ENCODE results near the gene DDR1. TPM values are rescaled to one million over a fixed set of nuclear protein-coding genes. Genes with fewer than 3 reads are reported as not detected.
A peak's percentile ranks its signal among the peaks of the same experiment; 100 is the strongest.
"Not testable (repeated sequence)": the region's sequence is repeated elsewhere in the genome, so short reads cannot be mapped to it uniquely, and the experiment has no call there.

DDR1 gene
- total RNA-seq, 2 experiments from 2014 or later, result 6.3 to 7.4 TPM

DNA sequence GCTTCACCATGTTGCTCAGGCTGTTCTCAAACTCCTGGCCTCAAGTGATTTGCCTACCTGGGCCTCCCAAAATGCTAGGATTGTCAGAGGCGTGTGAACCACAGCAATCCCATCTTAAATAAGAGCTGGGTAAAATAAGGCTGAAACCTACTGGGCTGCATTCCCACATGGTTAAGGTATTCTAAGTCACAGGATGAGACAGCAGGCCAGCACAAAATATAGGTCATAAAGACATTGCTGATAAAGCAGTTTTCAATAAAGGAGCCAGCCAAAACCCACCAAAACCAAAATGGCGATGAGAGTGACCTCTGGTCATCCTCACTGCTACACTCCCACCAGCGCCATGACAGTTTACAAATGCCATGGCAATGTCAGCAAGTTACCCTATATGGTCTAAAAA lies 10.5 kb upstream of the DDR1 start:
- DNase-seq; H3K27ac Mint-ChIP-seq; CTCF ChIA-PET; ATAC-seq; H3K4me3 Mint-ChIP-seq; H3K27me3 Mint-ChIP-seq (ENCODE audit: low read depth); POLR2A ChIA-PET: not testable (repeated sequence)
- Mint-ChIP-seq H3K36me3 (ENCODE audit: low read depth) (peaks cover 32% of the 10 kb centered on the region), H3K9me3 (ENCODE audit: insufficient read depth) (peaks cover 35% of the 10 kb centered on the region), H3K4me1 (ENCODE audit: low read depth) (peaks cover 44% of the 10 kb centered on the region)

- no peak for ATAC-seq
- no peak overlapping the region for H3K27ac Mint-ChIP-seq
- ChIA-PET POLR2A (interaction anchor here (0.6 kb wide), 1 partner anchor 140 kb away, joined by 4 read pairs; no protein-coding TSS in a partner anchor), CTCF (interaction anchor here (1.0 to 5.0 kb wide), 6 partner anchors 14 to 205 kb away, joined by 3 to 116 read pairs (median 10); no protein-coding TSS in a partner anchor)
- no peaks in the 10 kb centered on the region for H3K27me3 Mint-ChIP-seq (ENCODE audit: low read depth)
- DNase-seq, result no peak
- no peak overlapping the region for H3K4me3 Mint-ChIP-seq
- H3K36me3 Mint-ChIP-seq (ENCODE audit: low read depth), result peaks cover 21% of the 10 kb centered on the region
- H3K4me1 Mint-ChIP-seq (ENCODE audit: low read depth), result peaks cover 44% of the 10 kb centered on the region
- peaks cover 25% of the 10 kb centered on the region for H3K9me3 Mint-ChIP-seq (ENCODE audit: insufficient read depth)
Observed at GRCh38 chr6:30875244-30876038, 8.9 kb upstream of the DDR1 start.

DNA sequence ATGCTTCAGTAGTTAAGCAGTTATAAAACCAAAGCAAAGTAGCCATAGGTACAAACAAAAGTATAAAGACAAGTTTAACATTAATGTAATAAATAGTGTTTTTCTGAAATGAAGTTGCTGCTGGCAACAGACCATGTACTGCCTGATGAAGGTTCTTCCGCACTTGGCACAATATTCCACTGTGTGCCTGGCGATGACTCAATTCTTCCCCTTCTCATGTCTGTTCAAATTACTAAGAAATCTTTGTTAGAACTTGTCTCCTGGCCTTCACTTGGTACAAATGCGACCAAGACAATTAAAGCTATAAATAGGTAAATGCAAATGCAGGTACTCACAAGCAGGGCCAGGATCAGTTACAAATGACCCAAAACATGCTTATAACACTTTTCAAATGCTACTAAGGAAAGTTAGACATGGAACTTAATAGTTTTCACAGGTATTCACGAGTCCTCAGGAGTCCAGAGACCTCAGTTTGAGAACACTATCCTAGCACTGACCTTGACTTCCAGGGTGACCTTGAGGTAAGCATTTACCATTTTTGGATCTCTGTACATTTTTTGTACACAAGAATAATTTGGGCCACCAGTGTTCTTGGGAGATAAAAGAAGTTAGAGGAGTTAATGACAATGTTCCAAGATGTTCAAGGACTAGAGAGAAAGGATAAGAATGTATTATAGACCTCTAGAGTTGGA lies 8.1 kb upstream of the DDR1 start:
- CTCF ChIA-PET, result interaction anchor here (0.9 to 5.0 kb wide), 11 partner anchors 13 to 204 kb away, joined by 3 to 116 read pairs (median 6); no protein-coding TSS in a partner anchor
- Mint-ChIP-seq H3K27me3 (ENCODE audit: low read depth) (no peaks in the 10 kb centered on the region), H3K36me3 (ENCODE audit: low read depth) (peaks cover 14% of the 10 kb centered on the region), H3K4me3 (no peak overlapping the region), H3K4me1 (ENCODE audit: low read depth) (peaks cover 36% of the 10 kb centered on the region), H3K27ac (no peak overlapping the region), H3K9me3 (ENCODE audit: insufficient read depth) (peaks cover 19% of the 10 kb centered on the region)
- DNase-seq (no peak), ATAC-seq (no peak)
- POLR2A ChIA-PET, result interaction anchor here (0.6 to 3.8 kb wide), 6 partner anchors 33 to 1321 kb away, joined by 3 to 15 read pairs (median 4); partner anchors contain the start of gene IER3

DNA sequence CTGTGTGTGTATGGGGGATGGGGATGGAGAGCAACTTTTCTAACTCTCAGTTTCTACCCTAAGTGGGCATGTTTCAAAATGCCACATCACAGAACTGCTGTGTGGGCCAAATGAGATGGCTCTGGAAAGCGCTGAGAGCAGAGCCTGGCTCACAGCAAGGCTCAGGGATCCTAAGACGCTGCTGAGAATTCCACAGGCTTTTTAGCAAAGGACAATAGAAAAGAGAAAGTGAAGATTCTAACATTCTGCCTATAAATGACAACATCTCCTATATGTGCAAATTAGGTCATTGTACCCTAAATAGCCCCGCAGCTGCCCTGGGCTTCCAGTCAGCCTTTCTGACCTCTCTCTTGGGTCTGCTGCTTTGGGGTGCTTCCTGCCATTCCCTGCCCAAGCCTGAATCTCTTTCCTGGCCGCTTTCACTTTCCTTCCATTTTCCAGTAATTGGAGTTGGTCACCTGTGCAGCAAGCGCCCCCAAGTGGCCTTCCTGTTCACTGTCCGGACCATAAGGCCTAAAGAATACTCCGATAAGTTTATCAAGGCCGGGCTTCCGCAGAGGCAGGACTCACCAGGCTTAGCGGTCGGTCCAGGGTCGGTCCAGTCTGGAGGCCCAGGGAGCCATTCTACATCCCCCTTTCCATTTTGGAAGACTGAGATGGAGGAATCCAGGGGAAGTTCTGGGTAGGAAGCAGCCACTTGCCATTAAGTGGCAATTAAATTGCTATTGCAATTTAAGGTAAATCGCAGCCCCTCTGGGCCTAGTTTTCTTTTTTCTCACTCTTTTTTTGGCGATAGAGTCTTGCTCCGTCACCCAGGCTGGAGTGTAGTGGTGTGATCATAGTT lies 6.7 kb upstream of the DDR1 start:
- Mint-ChIP-seq H3K36me3 (ENCODE audit: low read depth) (peaks cover 6% of the 10 kb centered on the region), H3K4me1 (ENCODE audit: low read depth) (peaks cover 26% of the 10 kb centered on the region), H3K9me3 (ENCODE audit: insufficient read depth) (peaks cover 8% of the 10 kb centered on the region), H3K4me3 (peak overlapping the region; percentile 68), H3K27me3 (ENCODE audit: low read depth) (peaks cover 6% of the 10 kb centered on the region), H3K27ac (peak overlapping the region; percentile 72)
- ChIA-PET CTCF (interaction anchor here (0.8 to 5.0 kb wide), 27 partner anchors 10 to 210 kb away, joined by 3 to 116 read pairs (median 5); no protein-coding TSS in a partner anchor), POLR2A (interaction anchor here (1.2 to 3.8 kb wide), 2 partner anchors 34 to 48 kb away, joined by 5 to 15 read pairs; no protein-coding TSS in a partner anchor)
- ATAC-seq, result peak; percentile 90
- DNase-seq, result peak; percentile 85

DNA sequence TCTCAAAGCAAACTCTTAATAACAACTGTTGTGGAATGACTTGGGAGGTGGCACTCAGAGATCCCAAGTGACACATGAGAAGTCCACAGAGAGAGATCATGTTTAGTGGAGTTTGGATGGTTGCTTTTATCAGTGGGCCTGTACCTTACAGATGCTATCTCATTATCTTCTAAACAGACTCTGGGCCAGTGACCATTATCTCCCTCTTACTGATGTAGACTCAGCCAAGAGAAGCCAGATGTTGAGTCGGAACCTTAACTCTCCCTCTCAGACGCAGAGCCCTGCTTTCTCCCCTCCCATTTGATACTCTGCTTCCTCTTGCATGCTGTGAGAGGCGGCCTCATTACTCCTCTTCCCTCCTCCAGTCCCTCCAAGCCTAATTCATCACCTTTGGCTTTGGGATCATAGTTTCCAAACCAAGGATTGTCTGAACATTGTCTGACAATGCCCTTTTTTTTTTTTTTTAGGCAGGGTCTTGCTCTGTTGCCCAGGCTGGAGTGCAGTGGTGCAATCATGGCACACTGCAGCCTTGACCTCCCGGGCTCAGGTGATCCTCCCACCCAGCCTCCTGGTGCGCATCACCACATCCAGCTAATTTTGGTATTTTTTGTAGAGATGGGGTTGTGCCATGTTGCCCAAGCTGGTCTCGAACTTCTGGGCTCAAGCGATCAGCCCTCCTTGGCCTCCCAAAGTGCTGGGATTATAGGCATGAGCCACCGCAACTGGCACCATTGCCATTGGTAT lies 4.5 kb upstream of the DDR1 start:
- no peaks in the 10 kb centered on the region for H3K9me3 Mint-ChIP-seq (ENCODE audit: insufficient read depth)
- no peak for DNase-seq
- H3K4me3 Mint-ChIP-seq, result no peak overlapping the region
- POLR2A ChIA-PET, result interaction anchor here (3.8 kb wide), 1 partner anchor 50 kb away, joined by 15 read pairs; no protein-coding TSS in a partner anchor
- peaks cover 38% of the 10 kb centered on the region for H3K4me1 Mint-ChIP-seq (ENCODE audit: low read depth)
- ATAC-seq, result no peak
- H3K27me3 Mint-ChIP-seq (ENCODE audit: low read depth), result peaks cover 10% of the 10 kb centered on the region
- no peaks in the 10 kb centered on the region for H3K36me3 Mint-ChIP-seq (ENCODE audit: low read depth)
- H3K27ac Mint-ChIP-seq, result no peak overlapping the region
- CTCF ChIA-PET, result interaction anchor here (1.3 to 5.0 kb wide), 5 partner anchors 50 to 208 kb away, joined by 3 to 116 read pairs (median 4); no protein-coding TSS in a partner anchor

GRCh38 chr6:30880698-30881252 lies 3.5 kb upstream of the DDR1 start:
- Mint-ChIP-seq H3K4me3 (no peak overlapping the region), H3K9me3 (ENCODE audit: insufficient read depth) (no peaks in the 10 kb centered on the region), H3K27me3 (ENCODE audit: low read depth) (peaks cover 10% of the 10 kb centered on the region), H3K4me1 (ENCODE audit: low read depth) (peaks cover 43% of the 10 kb centered on the region), H3K27ac (no peak overlapping the region), H3K36me3 (ENCODE audit: low read depth) (no peaks in the 10 kb centered on the region)
- POLR2A ChIA-PET, result interaction anchor here (0.7 kb wide), 1 partner anchor 40 kb away, joined by 3 read pairs; no protein-coding TSS in a partner anchor
- DNase-seq (no peak), ATAC-seq (no peak)
- CTCF ChIA-PET, result interaction anchor here (0.9 to 1.5 kb wide), 5 partner anchors 51 to 190 kb away, joined by 3 to 5 read pairs (median 3); no protein-coding TSS in a partner anchor

DNA sequence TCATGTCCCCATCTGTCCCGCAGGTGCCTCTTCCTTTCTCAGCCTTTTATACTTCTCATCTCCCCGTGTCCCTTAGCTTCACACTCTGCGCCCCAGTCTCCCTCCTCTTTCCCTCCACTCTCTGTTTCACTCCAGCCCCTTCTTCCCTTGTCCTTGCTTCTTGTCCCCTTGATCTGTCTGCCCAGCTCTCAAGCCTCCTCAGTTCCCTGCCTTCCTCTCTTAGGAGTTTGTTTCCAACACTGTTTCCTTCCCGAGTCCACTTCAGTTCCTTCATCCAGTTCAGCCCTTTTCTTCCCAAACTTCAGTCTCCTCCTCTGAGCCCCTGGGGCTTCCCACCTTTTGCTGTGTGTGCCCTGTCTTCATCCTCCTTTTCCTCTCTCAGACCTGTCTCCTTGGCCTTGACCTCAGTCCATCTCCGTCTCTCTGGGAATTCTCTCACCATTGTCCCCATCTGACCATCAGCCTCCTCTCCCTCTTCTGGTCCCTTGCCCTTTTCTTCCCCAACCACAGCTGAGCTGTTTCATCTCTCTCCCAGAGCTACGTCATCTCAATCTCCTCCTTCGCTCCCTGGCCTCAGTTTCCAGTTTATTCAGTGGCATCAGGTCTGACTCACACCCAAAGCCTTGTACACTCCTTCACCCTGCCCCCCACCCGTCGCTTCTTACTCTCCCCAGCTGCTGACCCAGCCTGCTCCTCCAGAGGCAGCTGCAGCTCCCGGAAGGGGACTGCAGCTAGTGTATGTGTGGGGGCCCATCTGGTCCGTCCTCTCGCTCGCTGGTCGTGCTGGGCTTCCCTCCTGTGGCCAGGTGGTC lies 2.7 kb upstream of the DDR1 start:
- H3K9me3 Mint-ChIP-seq (ENCODE audit: insufficient read depth), result no peaks in the 10 kb centered on the region
- H3K27me3 Mint-ChIP-seq (ENCODE audit: low read depth), result peaks cover 10% of the 10 kb centered on the region
- peaks cover 45% of the 10 kb centered on the region for H3K4me1 Mint-ChIP-seq (ENCODE audit: low read depth)
- no peak for DNase-seq
- H3K27ac Mint-ChIP-seq, result no peak overlapping the region
- ChIA-PET POLR2A (interaction anchor here (0.7 to 1.0 kb wide), 2 partner anchors 41 to 189 kb away, joined by 3 read pairs; no protein-coding TSS in a partner anchor), CTCF (interaction anchor here (0.9 to 1.8 kb wide), 10 partner anchors 26 to 198 kb away, joined by 3 to 5 read pairs (median 4); partner anchors contain the start of gene GTF2H4)
- ATAC-seq, result no peak
- no peaks in the 10 kb centered on the region for H3K36me3 Mint-ChIP-seq (ENCODE audit: low read depth)
- no peak overlapping the region for H3K4me3 Mint-ChIP-seq

DNA sequence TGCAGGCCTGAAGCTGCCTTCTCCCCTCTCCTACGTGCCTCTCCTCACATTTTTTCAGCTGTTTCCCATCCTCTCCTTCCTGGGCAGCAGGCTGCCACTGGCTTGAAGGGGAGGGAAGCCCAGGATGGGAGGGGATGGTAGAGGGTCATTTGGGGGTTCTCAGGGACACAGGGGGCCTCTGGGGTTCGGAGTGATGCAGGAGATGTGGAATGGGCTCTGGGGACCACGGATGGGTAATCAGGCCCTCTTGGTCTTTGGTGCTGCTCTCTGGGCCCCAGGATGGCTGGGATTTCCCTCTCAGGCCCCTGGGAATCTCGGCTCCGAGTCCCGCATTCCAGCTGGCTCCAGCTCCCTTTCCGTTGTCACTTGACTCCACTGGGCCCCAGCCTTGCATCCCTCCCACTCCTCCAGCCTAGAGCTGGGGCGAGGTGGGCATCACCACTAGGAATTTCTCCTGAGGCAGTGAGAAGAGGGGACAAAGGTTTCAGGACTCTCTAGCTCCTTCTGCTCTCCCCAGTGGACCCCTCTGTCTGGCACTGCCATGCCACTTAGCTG lies 2.0 kb upstream of the DDR1 start:
- Mint-ChIP-seq H3K9me3 (ENCODE audit: insufficient read depth) (no peaks in the 10 kb centered on the region), H3K27ac (no peak overlapping the region), H3K36me3 (ENCODE audit: low read depth) (no peaks in the 10 kb centered on the region), H3K4me1 (ENCODE audit: low read depth) (peaks cover 42% of the 10 kb centered on the region), H3K27me3 (ENCODE audit: low read depth) (peaks cover 10% of the 10 kb centered on the region), H3K4me3 (no peak overlapping the region)
- CTCF ChIA-PET, result interaction anchor here (1.0 to 3.1 kb wide), 8 partner anchors 26 to 197 kb away, joined by 3 to 21 read pairs (median 5); partner anchors contain the start of gene GTF2H4
- DNase-seq (no peak), ATAC-seq (no peak)
- POLR2A ChIA-PET, result interaction anchor here (1.0 kb wide), 1 partner anchor 189 kb away, joined by 3 read pairs; no protein-coding TSS in a partner anchor

DNA sequence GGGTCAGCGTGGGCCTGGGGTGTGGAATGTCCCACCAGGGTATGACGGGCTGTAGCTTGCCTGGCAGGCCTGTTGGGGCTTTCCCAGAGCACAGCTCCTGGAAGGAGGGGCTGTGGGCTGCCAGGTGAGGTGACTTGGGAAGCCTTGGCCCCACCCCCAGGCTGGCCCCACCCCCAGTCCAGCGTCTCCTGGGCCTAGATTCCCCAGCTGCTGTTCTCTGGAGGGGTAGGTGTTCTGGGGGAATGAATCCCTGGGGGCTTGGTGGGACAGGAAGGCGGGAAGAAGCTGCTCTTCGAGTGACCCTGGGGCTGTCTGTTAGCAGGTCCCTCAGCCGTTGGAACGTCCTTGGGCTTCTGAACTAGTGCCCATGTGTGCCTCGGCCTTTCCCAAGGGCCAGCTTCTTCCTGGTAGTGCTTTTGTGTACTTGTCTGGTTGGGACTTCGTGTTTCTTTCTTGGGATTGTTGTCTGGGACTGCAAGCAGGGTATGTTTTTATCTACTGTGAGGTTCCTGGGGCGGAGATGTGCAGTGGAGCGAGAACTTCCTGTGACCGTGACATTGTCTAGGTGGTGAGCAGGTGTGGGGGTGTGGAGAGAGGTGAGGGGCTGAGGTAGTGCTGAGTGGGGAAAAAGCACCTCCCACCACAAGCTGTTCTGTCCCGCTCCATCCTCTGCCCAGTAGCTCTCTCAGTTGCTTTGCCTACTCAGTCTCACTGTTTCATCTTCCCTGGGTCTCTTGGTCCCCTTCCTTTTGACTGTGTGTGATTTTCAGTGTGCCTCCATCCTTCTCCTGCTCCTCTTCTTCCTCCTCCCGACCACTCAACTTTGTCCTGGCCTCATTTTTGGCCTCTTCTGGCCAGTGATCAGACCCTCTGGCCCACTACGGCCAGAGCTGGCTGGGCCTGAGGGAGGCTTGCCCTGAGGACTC lies 1.3 kb upstream of the DDR1 start:
- DNase-seq, result no peak
- Mint-ChIP-seq H3K9me3 (ENCODE audit: insufficient read depth) (no peaks in the 10 kb centered on the region), H3K4me3 (peak overlapping the region; percentile 68), H3K27ac (no peak overlapping the region), H3K36me3 (ENCODE audit: low read depth) (no peaks in the 10 kb centered on the region), H3K4me1 (ENCODE audit: low read depth) (peaks cover 36% of the 10 kb centered on the region), H3K27me3 (ENCODE audit: low read depth) (peaks cover 10% of the 10 kb centered on the region)
- ATAC-seq, result no peak
- ChIA-PET CTCF (interaction anchor here (1.0 to 3.1 kb wide), 11 partner anchors 25 to 196 kb away, joined by 3 to 21 read pairs (median 4); partner anchors contain the start of gene GTF2H4), POLR2A (interaction anchor here (1.0 to 1.2 kb wide), 2 partner anchors 39 to 188 kb away, joined by 3 to 4 read pairs; no protein-coding TSS in a partner anchor)

Measured in activated CD8-positive, alpha-beta T cell treated with anti-CD3 and anti-CD28 coated beads, Interleukin-2, amount 10 ng/mL, durations not matched to agents 7 days and 5 days (primary cell).